Thyroid gland (tissue), 4 donors: Measurements from ENCODE around the gene SERPINF2. TPM values are rescaled to one million over a fixed set of nuclear protein-coding genes. Genes with fewer than 3 reads are reported as not detected.

Experiments
- DNase-seq, 2 donors: peaks; one replicate each; pipeline ENCODE4 v3.0.0-alpha.2; 2019
- H3K27ac ChIP-seq, 3 donors: fragments of 200-600 bp; sonication (generic); 1 replicate in 2 of 3; 2 replicates in 1 of 3; pipeline ENCODE4 v1.5.1; 2016 to 2019; ENCODE audit warnings: mild to moderate bottlenecking in 1 of 3, moderate library complexity in 1 of 3
- H3K27me3 ChIP-seq: fragments of 200-600 bp; sonication (generic); one replicate; pipeline ENCODE4 v1.5.1; 2019
- H3K36me3 ChIP-seq, 2 donors: fragments of 200-600 bp; sonication (generic); one replicate each; pipeline ENCODE4 v1.5.1; 2016 to 2019
- H3K4me1 ChIP-seq, 2 donors: fragments of 200-600 bp; sonication (generic); one replicate each; pipeline ENCODE4 v1.5.1; 2017 to 2019
- H3K4me3 ChIP-seq, 3 donors: fragments of 200-600 bp; sonication (generic); replicated peaks in 1 of 3; 1 replicate in 2 of 3; 2 replicates in 1 of 3; pipeline ENCODE4 v1.5.1; 2016; ENCODE audit warnings: mild to moderate bottlenecking in 1 of 3
- H3K9me3 ChIP-seq: fragments of 200-600 bp; sonication (generic); one replicate; pipeline ENCODE4 v1.5.1; 2017
- POLR2A ChIP-seq, 2 donors: fragments of 450-650 bp; IDR thresholded peaks; one replicate each; pipeline ENCODE4 v1.6.1; 2017; ENCODE audit warnings: antibody characterized with exemption in 2 of 2, mild to moderate bottlenecking in 2 of 2, moderate library complexity in 1 of 2
- WGBS, 2 donors: methylation state at CpG; one replicate each; pipeline ENCODE4 v1.1.5; 2017; 5-methylcytosine and 5-hydroxymethylcytosine counted together
- intact Hi-C: fragments of 100-400 bp; cut with DNase I; formaldehyde crosslinking; loops from one replicate; pipeline ENCODE4 v1.15.1; 2023
- microRNA counts, 2 donors: library from miRNA; unstranded; fragments of <30 nt; microRNA quantifications; one replicate each; lab custom pipeline; 2016 to 2017
- total RNA-seq, 4 donors: library from RNA; depleted of rRNA; stranded (reverse); fragments of >200 nt; gene quantifications; one replicate each; pipeline ENCODE4 v1.2.3, GENCODE V29; 2016
- TF ChIP-seq, protein P1 (sequence below), 6 experiments: fragments of 200-600 bp in 3 of 6; fragments of 450-650 bp in 3 of 6; sonication (generic) in 3 of 6; IDR thresholded peaks; one replicate each; pipeline ENCODE4 v1.5.1; 2016 to 2019; ENCODE audit warnings: antibody characterized with exemption in 6 of 6, mild to moderate bottlenecking in 2 of 6, inconsistent platforms in 1 of 6, moderate library complexity in 1 of 6

SERPINF2 gene
- total RNA-seq, 4 donors from 2014 or later, result 4.3 to 9.7 (median 7.1) TPM

DNA sequence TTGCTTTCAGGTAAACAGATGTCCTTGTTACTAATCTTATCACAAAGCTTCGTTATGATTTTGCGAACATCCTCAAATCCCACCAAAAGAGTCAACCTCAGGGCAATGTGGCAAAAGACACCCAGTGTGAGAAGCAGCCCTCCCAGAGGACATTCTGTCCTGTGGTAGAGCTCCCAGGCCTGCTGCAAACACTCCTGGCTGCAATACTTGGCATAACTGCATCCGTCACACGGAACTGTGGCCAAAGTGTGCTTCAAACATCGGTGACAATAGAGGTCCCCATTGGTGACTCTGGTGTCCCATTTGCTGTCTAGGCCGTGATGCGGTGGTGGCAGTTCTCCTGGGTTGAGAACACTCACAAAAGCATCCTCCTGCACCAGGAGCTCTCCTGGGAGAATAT lies 57.6 kb downstream of the SERPINF2 start:
- intact Hi-C loops, result no loop called here
- DNase-seq, result no peak
- Histone ChIP-seq H3K9me3 (no peaks in the 10 kb centered on the region), H3K4me1 (peaks cover 0 to 9% of the 10 kb centered on the region in 2 donors), H3K4me3 (no peak overlapping the region), H3K36me3 (peaks cover 0 to 16% of the 10 kb centered on the region in 2 donors), H3K27ac (no peak overlapping the region), H3K27me3 (no peaks in the 10 kb centered on the region)
- no peak for TF ChIP-seq POLR2A (IDR thresholded peaks at IDR 0.05)
- TF ChIP-seq, protein P1, sequence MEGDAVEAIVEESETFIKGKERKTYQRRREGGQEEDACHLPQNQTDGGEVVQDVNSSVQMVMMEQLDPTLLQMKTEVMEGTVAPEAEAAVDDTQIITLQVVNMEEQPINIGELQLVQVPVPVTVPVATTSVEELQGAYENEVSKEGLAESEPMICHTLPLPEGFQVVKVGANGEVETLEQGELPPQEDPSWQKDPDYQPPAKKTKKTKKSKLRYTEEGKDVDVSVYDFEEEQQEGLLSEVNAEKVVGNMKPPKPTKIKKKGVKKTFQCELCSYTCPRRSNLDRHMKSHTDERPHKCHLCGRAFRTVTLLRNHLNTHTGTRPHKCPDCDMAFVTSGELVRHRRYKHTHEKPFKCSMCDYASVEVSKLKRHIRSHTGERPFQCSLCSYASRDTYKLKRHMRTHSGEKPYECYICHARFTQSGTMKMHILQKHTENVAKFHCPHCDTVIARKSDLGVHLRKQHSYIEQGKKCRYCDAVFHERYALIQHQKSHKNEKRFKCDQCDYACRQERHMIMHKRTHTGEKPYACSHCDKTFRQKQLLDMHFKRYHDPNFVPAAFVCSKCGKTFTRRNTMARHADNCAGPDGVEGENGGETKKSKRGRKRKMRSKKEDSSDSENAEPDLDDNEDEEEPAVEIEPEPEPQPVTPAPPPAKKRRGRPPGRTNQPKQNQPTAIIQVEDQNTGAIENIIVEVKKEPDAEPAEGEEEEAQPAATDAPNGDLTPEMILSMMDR (IDR thresholded peaks at IDR 0.05), result no peak
- WGBS, 2 donors, result 89% methylated on average over 7 of the region's 7 CpGs

DNA sequence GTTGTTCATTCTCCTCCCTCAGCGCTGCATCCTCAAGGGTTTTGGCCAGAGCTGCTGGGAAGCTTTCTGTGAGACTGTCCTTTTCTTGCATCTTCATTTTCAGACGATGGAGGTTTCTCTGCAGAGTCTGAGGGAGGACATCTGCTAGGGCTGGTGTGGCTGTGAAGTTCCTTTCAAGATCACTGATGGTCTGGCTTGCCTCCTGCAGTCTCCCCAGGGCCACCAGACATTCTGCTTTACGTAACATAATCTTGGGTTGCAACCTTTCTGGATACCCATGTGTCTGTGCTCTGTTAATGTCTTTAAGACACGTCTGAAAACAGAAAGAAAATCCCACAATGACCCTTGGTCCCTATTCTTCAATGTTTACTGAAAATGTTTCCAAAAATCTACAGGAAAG lies 58.0 kb downstream of the SERPINF2 start:
- intact Hi-C loops, result no loop called here
- Histone ChIP-seq H3K36me3 (peaks cover 0 to 16% of the 10 kb centered on the region in 2 donors), H3K4me3 (no peak overlapping the region), H3K9me3 (no peaks in the 10 kb centered on the region), H3K27me3 (no peaks in the 10 kb centered on the region), H3K4me1 (peaks cover 0 to 9% of the 10 kb centered on the region in 2 donors), H3K27ac (no peak overlapping the region)
- WGBS, 2 donors, result 81 to 84% methylated on average over 4 of the region's 4 CpGs
- no peak for DNase-seq
- TF ChIP-seq POLR2A (IDR thresholded peaks at IDR 0.05), result no peak
- TF ChIP-seq, protein P1 (IDR thresholded peaks at IDR 0.05), result no peak

DNA sequence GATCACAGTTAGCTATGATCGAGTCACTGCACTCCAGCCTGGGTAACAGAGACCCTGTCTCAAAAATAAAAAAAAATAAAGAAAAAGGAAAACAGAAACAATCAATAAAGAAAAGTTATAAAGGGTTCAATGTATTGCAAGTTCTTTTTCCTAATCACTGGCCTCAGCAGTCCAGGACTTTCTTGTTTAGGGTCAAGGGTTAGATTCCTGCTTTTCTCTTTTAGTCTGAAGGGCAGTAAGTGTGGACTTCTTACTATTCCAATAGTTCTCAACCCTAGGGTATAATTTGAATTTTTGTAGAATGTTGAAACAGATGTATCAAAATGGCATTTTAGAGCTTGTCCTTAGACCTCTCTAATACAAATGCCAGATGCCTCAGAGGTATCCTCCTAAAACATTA lies 59.8 kb downstream of the SERPINF2 start:
- WGBS, 2 donors, result 96 to 97% methylated on average over 1 of the region's 1 CpG

DNA sequence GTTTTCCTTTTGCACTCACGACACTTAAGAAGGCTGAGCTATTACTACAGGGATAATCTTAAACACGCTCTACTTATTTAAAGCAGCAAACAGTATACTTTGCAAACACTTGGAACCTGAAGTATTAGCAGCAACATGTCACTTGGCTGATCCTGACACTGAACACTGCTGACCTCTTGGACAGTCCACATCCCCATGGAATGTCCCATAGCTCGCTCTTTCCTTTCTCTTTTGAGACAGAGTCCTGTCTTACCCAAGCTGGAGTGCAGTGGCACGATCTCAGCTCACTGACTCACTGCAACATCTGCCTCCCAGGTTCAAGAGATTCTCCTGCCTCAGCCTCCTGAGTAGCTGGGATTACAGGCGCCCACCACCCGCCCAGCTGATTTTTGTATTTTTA lies 60.6 kb downstream of the SERPINF2 start:
- Histone ChIP-seq H3K9me3 (no peaks in the 10 kb centered on the region), H3K4me1 (no peaks in the 10 kb centered on the region), H3K36me3 (peaks cover 0 to 16% of the 10 kb centered on the region in 2 donors), H3K4me3 (no peak overlapping the region), H3K27ac (no peak overlapping the region), H3K27me3 (no peaks in the 10 kb centered on the region)
- WGBS, 2 donors, result 85 to 96% methylated on average over 6 of the region's 6 CpGs
- TF ChIP-seq, protein P1 (IDR thresholded peaks at IDR 0.05), result no peak
- intact Hi-C loops, result no loop called here
- no peak for DNase-seq

More for the DNA sequence above, 59.8 kb downstream of the SERPINF2 start:
- Histone ChIP-seq H3K4me3 (no peak overlapping the region), H3K36me3 (peaks cover 0 to 16% of the 10 kb centered on the region in 2 donors), H3K27ac (no peak overlapping the region), H3K4me1 (no peaks in the 10 kb centered on the region), H3K27me3 (no peaks in the 10 kb centered on the region), H3K9me3 (no peaks in the 10 kb centered on the region)
- intact Hi-C loops, result no loop called here
- no peak for TF ChIP-seq POLR2A (IDR thresholded peaks at IDR 0.05)
- TF ChIP-seq, protein P1 (IDR thresholded peaks at IDR 0.05), result no peak
- DNase-seq, result no peak

MicroRNAs within 50 kb of the gene (microRNA counts, 767-probe panel; counts per million panel counts)
- 3,688 to 7,110 counts per million in 2 donors for microRNA hsa-miR-22-3p (lab: Ali Mortazavi, UCI)

Other genes with a start within 250 kb of the SERPINF2 start
- 100 to 1,000 TPM; 124 to 285 (median 158) TPM for gene INPP5K, start 226.3 kb upstream of the SERPINF2 start, total RNA-seq
- 10 to 100 TPM; 49.9 to 64.7 (median 54.2) TPM for gene PITPNA, start 180.1 kb upstream of the SERPINF2 start, total RNA-seq
- 10 to 100 TPM; 17.5 to 28.2 (median 23.9) TPM for gene SLC43A2, start 114.0 kb upstream of the SERPINF2 start, total RNA-seq
- 10 to 100 TPM; 31.6 to 52.0 (median 35.5) TPM for gene SCARF1, start 97.1 kb upstream of the SERPINF2 start, total RNA-seq
- 100 to 1,000 TPM in 3 of 4 donors, 10 to 100 TPM in 1; 67.5 to 140 (median 124) TPM for gene RILP, start 93.0 kb upstream of the SERPINF2 start, total RNA-seq
- gene PRPF8, start 58.0 kb upstream of the SERPINF2 start, total RNA-seq, result 100 to 1,000 TPM; 181 to 256 (median 242) TPM
- 1 to 10 TPM; 1.7 to 5.6 (median 3.7) TPM for gene TLCD2, start 32.5 kb upstream of the SERPINF2 start, total RNA-seq
- 10 to 100 TPM; 25.6 to 31.0 (median 30.3) TPM for gene WDR81, start 18.2 kb upstream of the SERPINF2 start, total RNA-seq
- 1,000 to 10,000 TPM in 1 of 4 donors, 100 to 1,000 TPM in 3; 289 to 1,632 (median 420) TPM for gene SERPINF1, start 19.2 kb downstream of the SERPINF2 start, total RNA-seq
- gene SMYD4, start 87.0 kb downstream of the SERPINF2 start, total RNA-seq, result 10 to 100 TPM; 19.3 to 21.9 (median 20.4) TPM
- gene RPA1, start 87.1 kb downstream of the SERPINF2 start, total RNA-seq, result 10 to 100 TPM; 24.0 to 37.2 (median 26.4) TPM